NCI-H1105 (cell line): Measurements from ENCODE around the gene RAD50.
"Not testable (repeated sequence)": the region's sequence is repeated elsewhere in the genome, so short reads cannot be mapped to it uniquely, and the experiment has no call there.

Source experiments
- DNase-seq: peaks from one replicate; lab custom pipeline; 2025; lab: John Stamatoyannopoulos, UW

The RAD50 gene

DNA sequence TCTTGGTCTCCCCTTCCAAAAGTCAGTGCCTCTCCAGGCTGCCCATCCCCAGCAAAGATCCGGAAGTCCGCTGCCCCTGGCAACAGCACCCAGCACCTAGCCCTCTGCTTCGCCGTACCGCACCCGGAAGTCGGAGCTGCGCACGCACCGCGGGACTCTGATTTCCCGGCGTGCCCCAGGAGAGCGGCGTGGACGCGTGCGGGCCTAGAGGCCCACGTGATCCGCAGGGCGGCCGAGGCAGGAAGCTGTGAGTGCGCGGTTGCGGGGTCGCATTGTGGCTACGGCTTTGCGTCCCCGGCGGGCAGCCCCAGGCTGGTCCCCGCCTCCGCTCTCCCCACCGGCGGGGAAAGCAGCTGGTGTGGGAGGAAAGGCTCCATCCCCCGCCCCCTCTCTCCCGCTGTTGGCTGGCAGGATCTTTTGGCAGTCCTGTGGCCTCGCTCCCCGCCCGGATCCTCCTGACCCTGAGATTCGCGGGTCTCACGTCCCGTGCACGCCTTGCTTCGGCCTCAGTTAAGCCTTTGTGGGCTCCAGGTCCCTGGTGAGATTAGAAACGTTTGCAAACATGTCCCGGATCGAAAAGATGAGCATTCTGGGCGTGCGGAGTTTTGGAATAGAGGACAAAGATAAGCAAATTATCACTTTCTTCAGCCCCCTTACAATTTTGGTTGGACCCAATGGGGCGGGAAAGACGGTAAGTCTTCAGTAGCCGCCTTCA, at the start of gene RAD50:
Gene RAD50, plus strand, starts transcription at position 215 of the 715 bp plus-strand sequence. Its CDS starts 348 bp downstream, at position 563.
- peak; percentile 58 for DNase-seq

DNA sequence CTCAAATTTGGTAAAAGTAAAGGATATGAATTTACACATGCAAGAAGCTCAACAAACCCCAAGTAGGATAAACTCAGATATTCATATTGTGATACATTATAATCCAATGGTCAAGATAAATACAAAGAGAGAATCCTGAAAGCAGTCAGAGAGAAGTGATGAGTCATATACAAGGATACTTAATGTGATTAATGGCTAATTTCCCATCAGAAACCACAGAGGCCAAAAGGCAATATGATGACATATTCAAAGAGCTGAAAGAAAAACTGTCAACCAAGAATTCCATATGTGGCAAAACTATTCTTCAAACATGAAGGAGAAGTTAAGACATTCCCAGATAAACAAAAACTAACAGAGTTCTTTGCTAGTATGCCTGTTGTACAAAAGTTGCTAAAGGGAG, 46.7 kb upstream of the RAD50 start:
- DNase-seq: no peak

DNA sequence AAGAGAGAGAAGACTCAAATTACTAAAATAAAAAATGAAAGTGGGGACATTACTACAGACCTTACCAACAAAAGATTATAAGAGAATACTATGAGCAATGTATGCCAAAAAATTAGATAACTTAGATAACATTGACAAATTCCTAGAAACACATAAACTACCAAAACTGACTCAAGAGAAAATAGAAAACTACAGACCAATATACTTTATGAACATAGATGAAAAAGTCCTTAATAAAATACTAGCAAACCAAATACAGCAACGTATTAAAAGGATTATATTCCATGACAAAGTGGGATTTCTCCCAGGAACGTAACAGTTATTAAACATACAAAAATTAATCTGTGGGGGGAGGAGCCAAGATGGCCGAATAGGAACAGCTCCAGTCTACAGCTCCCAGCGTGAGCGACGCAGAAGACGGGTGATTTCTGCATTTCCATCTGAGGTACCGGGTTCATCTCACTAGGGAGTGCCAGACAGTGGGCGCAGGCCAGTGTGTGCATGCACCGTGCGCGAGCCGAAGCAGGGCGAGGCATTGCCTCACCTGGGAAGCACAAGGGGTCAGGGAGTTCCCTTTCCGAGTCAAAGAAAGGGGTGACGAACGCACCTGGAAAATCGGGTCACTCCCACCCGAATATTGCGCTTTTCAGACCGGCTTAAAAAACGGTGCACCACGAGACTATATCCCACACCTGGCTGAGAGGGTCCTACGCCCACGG, 43.0 kb upstream of the RAD50 start:
- DNase-seq: not testable (repeated sequence)

DNA sequence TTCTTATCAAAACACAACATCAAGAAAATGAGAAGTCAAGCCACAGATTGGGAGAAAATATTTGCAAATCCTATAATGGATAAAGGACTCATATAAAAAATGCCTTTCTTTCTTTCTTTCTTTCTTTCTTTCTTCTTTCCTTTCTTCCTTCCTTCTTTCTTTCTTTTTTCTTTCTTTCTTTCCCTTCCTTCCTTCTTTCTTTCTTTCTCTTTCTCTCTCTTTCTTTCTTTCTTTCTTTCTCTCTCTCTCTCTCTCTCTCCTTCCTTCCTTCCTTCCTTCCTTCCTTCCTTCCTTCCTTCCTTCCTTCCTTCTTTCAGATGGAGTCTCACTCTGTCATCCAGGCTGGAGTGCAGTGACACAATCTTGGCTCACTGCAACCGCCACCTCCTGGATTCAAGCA, 34.7 kb upstream of the RAD50 start:
- not testable (repeated sequence) for DNase-seq

DNA sequence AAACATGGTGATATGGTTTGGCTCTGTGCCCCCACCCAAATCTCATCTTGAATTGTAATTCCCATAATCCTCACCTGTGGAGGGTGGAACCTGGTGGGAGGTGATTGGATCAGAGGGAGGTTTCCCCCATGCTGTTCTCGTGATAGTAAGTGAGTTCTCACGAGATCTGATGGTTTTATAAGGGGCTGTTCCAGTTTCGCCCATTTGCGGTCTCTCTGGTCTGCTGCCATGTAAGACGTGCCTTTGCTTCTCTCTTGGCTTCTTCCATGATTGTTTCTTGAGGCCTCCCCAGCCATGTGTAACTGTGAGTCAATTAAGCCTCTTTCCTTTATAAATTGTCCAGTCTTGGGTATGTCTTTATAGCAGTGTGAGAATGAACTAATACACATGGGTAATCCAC, 31.9 kb upstream of the RAD50 start:
- DNase-seq: not testable (repeated sequence)

DNA sequence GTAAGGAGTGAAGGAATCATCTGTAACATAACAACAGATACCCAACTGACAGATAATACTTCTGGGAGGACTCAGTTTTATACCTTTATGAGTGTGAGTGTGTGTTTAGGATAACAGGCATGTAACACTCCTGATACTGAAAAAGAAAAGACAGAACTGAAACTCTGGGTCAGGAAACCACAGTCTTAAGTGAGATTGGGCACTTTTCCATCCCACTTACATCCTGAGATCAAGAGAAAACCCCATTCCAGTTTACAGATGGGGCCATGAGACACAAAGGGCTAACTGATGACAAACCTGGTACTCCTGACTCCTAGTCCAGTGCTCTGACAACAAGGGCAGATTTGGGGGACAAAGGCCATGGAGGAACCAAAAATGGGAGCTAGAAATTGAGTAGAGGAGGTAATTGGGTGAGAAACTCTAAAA, 31.5 kb upstream of the RAD50 start:
- DNase-seq: no peak

DNA sequence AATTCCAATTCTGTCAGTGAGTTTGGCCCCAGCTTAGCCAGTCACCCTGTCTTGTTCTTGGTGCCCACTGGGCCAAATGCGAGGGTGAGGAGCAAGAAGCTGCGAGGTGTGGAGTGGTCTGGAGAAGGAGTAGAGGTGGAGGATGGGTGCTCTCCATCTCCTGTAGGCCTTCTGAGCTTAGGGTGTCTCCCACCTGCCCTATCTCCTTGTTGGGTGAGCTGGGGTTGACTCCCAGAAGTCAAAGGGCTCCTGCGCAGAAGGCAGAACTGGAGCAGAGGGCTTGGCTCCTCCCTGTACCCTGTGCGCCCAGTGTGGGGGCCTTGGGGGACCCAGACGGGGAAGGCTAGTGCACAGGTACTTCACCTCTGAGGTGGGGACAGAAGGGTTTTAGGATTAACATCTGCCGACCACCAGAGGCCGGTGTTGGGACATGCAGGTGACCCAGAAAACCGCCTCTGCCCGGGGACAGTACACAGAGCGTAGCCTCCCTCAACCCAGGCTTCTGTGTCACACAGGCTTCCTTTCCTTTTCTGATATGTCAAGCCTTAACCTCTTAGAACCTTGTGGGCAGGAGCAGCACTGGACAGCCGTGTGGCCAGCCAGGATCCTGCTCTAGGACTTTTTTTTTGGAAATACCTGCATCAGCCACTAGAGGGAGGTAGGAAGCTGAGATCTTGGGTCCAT, 30.3 kb upstream of the RAD50 start:
- DNase-seq: peak; percentile 34

DNA sequence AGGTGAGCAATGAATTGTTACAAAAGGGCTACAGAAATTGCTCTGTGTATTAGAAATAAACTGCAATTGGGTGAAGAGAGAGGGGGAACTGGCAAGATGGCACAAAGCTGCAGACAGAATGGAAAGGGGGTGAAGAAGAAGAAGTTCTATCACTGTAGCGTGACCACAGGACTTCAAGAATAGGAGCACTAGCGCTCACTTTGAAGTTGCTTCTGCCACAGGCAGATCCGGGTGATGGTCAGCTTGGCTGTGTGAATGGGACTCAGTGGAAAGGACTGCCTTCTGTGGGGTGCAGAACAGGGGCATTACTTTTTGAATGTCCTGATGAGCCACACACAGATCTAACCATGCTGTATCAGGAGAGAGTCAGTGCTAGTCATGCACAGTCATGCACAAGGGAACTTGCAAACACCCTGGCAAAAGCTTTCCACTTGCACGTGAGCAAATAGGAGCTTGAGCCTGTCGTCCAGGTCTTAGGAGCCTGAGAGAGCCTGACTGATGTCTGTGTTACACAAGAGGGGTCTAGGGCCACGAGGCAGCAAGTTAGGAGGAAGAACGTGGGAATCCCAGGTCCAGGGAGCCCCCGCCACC, 29.7 kb upstream of the RAD50 start:
- no peak for DNase-seq

DNA sequence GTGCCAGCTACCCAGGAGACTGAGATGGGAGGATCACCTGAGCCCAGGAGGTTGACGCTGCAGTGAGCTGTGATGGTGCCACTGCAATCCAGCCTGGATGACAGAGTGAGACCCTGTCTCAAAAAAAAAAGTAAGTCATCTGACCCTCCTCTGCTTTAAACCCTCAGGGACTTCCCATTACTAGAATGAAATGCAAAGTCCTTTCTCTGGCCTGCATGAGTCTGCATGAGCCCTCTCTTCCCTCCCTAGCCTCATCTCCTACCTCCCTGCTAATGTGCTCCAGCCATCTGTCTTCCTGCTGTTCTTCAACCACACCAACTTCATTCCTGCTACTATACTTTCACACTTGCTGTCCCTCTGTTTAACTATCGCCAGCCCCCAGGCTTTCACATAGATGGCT, 28.8 kb upstream of the RAD50 start:
- no peak for DNase-seq

DNA sequence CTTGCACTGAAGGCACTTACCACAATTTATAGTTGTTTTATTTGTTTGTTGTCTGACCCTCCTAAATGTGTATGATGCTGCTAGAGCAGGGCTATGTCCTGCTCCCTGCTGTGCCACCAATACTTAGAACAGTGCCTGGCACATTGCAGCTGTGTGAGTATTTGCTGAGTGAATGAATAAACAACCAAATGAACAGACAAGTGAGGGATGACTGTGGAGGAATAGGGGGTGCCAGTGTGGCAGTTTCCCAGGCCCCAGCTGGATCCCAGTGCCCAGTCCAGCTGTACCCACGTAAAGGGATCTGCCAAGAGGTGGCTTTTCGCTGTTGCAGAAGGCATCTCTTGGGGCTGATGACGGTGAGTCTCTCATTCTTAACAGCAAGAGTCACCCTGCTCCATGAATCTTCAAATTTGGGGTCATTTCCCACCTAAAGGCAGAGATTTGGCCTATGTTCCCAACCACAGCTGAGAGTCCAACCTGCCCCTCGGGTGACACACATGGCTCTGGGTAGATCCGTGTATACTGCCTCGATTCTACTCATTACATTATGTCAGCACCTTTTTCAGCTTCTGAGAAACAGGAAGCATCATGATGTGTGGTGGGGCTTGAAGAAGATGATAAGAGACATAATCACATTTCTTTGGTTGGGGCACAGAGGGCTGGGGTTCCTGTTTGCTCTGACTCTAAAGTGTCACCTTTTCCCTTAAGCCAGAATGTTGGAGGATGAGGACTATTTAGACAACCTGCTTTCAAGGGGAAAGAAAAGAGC, 27.7 kb upstream of the RAD50 start:
- DNase-seq: no peak

DNA sequence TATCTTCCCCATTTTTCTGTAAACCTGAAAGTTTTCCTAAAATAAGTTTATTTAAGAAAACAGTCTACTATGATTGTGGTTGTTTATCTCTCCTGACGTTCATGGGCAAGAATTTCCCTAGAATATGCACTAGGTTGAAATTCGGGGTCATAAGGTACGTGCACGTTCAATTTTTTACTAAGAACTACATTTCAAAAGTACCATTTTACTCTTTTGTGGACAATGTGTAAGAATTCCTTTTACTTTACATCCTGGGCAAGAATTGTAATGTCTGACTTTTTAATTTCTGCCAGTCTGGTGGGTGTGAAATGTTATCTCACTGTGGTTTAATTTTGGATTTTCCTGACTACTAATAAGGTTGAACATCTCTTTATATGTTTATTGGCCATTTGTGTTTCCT, 25.8 kb upstream of the RAD50 start:
- DNase-seq: no peak

DNA sequence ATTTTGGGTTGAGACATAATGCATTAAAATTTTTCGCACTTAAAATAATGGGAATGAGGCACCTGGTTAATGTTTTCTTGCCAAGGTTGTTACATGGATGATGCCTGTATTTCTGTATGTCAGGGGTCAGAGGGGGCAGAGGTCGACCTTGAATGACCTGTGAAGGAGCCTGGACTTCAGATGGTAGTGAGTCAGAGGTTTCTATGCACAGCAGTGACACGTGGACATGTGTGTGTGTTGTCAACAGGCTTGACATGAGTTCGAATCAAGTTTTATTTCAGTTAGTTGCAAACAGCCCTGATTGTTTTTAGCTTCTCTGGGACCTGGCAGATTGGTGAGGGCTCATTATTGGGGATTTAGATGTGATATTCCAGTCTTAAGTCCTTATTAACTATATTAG, 17.1 kb upstream of the RAD50 start:
- no peak for DNase-seq

DNA sequence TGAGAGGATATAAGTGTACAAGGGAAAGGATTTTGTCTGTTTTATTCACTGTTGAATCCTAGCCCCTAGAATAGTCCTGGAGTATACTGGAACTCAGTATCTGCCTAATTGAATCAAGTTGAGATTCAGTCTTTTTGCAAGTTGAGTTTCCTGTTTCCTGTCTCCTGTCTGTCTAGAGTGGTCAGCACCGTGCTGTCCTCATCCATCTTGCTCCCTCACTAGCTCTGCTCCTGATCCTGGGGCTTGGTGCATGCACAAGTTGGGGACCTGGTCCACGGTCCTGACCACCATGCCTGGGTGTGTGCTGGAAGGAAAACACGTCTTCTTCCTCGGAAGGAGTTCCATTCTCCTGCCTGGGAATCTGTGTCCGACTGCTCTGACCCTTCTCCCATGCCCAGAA, 16.6 kb upstream of the RAD50 start:
- no peak for DNase-seq

DNA sequence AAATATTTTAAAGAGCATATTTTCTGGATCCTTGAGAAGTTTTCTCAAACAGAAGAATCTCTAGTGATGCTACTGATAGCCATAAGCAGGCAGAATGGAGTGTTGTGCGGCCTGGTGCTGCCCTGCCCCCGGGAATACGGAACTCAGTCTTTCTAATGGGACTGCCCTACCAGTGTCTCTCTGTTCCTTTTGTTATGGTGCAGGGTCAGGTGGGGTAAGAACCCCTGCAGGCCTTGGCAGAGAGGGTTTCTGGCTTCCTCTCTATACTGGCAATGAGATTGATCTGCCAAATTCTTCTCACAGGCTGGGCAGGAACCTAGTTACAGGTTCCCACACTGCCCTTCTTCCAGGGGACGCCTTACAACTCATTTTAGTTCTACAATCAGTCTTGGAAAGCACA, 16.0 kb upstream of the RAD50 start:
- DNase-seq: no peak

DNA sequence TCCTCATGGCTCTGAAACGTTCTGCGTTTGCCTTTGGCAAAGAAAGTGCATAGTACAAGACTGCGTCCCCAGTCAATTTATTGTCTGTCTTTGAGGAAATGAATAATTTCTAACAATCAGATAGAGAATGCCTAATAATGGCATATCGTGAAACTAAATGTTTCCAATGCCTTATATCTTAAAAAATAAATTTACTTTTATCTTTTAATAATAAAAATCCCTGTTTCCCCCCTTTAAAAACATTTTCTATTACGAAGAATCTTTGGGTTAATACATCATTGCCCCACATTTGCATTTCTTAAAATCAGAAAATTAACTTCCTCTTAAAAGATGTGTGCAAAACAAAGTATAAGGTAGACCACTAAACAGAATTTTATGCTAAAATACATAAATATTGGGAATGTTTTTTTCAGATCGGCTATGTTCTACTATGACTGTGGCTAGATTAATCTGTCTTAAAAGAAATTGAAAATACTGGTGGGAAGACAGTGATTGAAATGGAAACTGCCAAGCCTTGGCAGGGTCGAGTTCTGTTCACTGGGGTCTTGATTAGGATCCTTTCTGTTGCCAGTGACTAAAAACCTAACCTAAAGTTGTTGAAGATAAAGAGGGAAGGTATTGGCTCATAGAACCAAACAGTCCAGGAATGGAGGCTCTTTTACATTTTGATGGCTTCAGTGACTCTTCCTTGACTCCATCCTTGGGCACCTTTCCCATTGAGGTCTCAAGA, 13.1 kb upstream of the RAD50 start, which contains the start of gene IL5:
Gene IL5, minus strand, starts transcription at position 51 of the 730 bp plus-strand sequence. Its CDS starts 44 bp downstream, at position 7.
- DNase-seq: no peak

DNA sequence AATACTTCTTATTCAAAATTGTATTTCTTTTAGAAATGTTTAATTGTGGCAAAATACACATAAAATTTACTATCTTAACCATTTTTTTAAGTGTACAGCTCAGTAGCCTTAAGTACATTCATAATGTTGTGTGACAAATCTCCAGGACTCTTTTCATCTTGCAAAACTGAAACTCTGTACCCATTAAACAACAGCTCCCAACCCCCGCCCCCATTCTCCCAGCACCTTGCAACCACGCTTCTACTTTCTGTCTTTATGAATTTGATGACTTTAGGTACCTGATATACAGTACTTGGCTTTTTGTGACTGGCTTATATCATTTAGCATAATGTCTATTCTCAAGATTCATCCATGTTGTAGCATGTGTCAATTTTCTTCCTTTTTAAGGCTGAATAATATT, 10.7 kb upstream of the RAD50 start:
- no peak for DNase-seq

DNA sequence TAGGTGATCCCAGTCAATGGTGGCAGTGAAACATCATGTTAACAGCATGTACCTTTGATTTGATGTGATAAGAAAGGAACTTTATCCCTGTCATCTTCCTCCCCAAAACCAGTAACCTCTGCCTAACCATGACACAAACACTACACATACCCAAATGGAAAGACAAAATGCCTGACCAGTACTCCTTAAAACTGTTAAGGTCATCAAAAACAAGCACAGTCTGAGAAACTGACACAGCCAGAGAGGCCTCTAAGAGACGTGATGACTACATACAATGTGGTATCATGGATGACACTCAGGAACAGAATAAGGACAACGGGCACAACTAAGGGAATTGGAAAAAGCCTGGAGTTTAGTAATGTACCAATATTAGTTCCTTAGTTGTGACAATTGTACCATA, 9.5 kb upstream of the RAD50 start:
- DNase-seq: no peak

DNA sequence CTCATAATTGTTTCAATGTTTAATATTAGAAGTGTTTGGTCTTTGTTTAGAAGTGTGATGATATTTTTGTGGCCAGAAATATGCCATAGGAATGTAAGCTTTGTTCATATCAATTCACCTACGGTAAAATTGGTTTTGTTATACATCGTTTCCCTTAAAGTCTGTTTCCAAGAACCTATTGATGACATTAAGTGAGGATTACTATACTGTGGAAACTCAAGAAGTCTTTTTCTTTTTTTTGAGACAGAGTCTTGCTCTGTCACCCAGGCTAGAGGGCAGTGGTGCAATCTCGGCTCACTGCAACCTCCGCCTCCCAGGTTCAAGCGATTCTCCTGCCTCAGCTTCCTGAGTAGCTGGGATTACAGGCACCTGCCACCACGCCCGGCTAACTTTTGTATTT, 7.9 kb upstream of the RAD50 start:
- not testable (repeated sequence) for DNase-seq

DNA sequence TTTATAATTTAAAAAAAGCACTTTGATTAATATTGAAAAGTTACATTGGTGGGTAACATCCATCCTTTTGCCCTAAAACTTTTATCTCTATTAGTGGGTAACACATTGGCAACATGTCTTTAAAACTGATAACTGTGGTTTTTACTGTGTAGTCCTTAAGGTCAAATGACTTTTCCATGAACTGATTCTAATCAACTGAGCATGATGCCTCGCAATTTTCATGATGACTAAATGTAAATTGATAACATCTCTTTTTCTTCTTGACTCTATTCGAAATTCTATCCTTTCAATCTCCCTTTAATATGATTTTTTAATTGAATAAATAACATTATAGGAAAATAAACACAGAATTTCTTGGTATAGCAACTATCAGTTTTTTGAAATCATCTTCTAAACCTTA, 7.2 kb upstream of the RAD50 start:
- no peak for DNase-seq

DNA sequence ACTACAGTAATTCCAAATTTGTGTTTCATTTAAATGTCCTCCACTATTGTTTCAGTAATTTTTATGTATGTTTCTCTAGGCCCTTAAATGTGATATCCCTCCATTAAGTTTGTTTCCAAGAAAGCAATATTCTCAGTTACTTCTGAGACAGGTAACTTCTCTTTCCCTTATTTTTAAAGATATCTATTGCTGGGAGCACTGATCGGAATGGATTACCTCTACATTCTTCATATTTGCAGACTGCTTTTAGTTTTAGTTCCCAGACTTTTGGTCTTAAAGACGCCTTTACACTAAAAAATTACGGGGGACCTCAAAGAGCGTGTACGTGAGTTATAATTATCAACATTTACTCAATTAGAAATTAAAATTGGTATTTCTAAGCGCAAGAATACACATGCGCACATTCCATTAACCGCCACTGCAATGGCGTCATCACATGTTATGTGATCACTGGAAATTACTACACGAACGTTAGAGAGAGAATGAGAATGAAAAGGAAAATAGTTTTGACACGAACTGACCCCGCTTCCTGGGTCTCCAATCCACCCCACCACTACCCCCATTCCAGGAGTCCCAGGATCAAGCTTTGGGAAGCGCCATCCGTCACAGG, 519 bp upstream of the RAD50 start:
- no peak for DNase-seq
